HG03060 (cell line): ENCODE results near the gene GCHFR.

Source experiments
- ATAC-seq: cut with Tn5 transposase; IDR thresholded peaks from one replicate; pipeline ENCODE4 v1.9.1; 2021; ENCODE audit warnings: low read depth, moderate number of reproducible peaks; ENCODE audit not compliant: unreplicated experiment

GCHFR gene

GRCh38 chr15:40763801-40764628 lies at the start of gene GCHFR:
GCHFR (plus strand) TSS chr15:40764068; CDS start chr15:40764181, 113 bp downstream.
- ATAC-seq: no peak

DNA sequence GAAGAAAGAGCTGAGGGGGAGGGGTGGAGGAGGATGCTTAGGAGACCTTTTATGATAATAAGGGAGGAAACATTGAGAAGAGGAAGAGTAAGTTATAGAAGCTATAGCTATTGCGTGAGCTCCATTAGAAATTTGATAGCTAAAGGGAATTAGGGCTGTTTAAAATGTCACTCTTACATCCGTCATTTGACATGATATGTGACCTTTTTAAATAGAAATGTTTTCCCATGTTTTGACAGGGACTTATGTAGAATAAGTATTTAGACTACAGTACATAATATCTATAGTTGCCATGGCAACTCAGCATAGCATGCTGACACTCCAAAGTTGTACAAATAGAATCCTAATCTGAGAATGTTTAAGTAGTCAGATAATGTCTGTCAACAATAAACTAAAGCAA lies 49.7 kb upstream of the GCHFR start:
- ATAC-seq: no peak

DNA sequence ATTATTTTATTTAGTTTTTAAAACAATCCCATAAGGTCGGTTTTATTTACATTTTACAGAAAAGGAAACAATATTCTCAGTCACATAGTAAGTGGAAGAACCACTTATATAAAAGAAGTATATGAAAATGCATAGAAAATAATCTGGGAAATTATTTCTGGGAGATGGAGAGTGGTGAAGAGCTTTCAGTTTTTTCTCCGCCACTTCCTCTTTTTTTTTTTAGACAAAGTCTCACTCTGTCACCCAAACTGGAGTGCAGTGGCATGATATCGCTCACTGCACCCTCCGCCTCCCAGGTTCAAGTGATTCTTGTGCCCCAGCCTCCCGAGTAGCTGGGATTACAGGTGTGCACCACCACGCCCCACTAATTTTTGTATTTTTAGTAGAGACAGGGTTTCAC lies 47.7 kb upstream of the GCHFR start:
- ATAC-seq: no peak

GRCh38 chr15:40721701-40722100 lies 42.2 kb upstream of the GCHFR start:
- no peak for ATAC-seq

DNA sequence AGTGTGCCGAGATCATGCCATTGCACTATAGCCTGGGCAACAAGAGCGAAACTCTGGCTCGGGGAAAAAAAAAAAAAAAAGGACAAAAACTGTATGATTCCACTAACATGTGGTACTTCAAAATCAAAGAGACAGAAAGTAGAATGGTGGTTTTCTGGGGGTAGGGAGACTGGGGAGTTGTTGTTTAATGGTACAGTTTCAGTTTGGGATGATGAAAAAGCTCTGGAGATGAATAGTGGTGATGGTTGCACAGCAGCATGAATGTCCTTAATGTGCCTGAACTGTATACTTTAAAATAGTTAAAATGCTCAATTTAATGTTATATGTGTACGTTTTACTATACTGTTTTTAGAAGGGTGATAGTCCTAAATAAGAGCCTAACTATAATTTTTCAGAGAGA lies 41.5 kb upstream of the GCHFR start:
- ATAC-seq: no peak

- ATAC-seq: no peak
Measured at GRCh38 chr15:40722934-40723333, 40.9 kb upstream of the GCHFR start.

DNA sequence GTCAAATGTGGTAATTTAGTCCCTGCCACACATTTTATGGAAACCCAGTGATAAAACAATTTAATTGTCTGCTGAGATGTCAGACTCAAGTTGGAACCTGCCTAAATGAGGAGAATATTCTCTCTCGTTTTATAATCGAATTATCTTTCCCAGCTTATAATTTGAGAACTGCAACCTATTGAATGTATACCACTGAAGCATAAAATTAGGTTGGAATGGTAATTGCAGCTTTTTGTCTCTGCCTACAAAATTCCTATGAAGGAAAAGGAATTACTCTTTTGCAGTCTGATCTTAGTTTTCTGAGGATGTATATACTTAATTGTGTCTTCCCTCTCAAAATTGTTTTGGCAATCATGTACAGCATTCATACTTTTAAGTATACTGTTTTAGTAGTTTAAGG lies 39.9 kb upstream of the GCHFR start:
- ATAC-seq: no peak

DNA sequence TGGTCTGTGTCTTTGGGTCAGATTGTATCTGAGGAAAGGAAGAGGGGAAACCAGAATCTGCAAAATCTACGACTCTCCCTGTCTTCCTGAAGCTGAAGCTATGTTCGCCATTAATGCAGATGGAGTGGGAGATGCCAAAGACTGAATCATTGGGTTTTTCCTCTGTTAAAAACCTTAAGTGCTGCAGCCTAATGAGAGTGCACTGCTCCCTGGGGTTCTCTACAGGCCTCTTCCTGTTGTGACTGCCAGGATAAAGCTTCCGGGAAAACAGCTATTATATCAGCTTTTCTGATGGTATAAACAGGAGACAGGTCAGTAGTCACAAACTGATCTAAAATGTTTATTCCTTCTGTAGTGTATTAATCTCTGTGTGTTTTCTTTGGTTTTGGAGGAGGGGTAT lies 32.8 kb upstream of the GCHFR start:
- ATAC-seq: no peak

- no peak for ATAC-seq
Measured at GRCh38 chr15:40736575-40736974, 27.3 kb upstream of the GCHFR start.

DNA sequence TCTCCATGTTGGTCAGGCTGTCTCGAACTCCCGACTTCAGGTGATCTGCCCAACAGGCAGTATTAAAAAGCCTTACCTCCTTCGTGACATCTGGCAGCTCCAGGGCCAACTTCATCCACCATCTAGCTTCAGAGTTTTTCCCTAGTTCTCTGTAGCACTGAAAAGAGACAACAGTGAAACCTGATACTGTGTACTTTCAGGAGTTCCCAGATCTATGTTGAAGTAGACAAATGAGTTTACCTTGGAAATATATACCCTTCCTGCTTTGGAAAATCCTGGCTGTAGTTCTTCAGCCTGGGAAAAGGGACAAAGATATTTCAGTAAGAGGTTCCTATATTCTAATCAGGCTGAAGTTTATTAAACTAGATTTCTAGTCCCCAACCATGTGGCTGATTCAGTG lies 26.8 kb upstream of the GCHFR start:
- no peak for ATAC-seq

GRCh38 chr15:40739047-40739446 lies 24.8 kb upstream of the GCHFR start:
- no peak for ATAC-seq

DNA sequence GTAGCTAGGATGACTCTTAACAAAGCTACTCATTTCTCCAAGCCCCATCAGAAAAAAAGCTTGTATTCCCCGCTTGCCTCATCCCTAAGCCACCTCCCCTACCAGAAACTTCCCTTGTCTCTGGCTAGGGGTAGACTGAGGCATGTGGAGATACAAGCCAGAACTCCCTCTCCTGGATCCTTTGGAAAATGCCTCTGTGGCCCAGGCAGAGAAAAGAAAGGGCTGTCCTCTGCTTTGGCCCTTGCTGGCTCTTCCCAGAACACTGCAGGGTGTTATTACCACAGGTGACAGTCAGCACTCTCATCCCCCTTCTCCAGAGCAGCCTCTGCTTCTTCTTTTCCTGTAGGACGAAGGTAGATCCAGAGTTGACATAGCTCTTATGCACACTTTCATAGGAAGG lies 24.0 kb upstream of the GCHFR start:
- ATAC-seq: no peak

GRCh38 chr15:40743485-40743901 lies 20.4 kb upstream of the GCHFR start:
- no peak for ATAC-seq

- no peak for ATAC-seq
Measured at GRCh38 chr15:40743921-40744814, 19.7 kb upstream of the GCHFR start.

DNA sequence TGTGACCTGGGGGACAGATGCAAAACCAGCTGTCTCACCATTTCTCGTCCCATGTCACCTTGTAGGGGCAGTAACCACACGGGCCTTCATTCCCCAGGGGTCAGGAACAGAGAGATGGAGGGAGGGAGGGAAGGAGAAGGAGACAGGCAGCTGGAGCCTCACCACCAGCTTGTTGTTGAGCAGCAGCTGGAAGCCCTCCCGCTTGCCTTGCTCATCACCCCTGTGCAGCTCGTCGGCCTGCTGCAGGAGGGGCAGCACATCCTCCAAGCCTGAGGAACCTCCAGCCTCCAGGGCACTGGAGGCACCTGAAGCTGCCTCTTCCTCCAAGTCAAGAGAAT lies 19.1 kb upstream of the GCHFR start:
- ATAC-seq: no peak

GRCh38 chr15:40746916-40747418 lies 16.9 kb upstream of the GCHFR start:
- no peak for ATAC-seq

GRCh38 chr15:40747685-40748631 lies 15.9 kb upstream of the GCHFR start:
- no peak for ATAC-seq

DNA sequence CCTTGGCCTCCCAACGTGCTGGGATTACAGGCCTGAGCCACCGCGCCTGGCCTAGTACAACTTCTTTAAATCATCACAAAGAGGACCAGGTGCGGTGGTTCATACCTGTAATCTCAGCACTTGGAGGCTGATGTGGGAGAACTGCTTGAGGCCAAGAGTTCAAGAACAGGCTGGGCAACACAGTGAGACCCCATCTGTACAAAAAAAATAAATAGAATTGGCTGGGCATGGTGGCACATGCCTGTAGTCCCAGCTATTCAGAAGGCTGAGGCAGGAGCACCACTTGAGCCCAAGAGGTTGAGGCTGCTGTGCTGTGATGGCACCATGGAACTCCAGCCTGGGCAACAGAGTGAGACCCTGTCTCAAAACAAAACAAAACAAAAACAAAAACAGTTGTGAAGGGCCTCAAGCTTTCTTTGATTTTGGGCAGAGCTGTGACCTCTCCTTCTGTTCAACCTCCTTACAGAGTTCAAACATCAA lies 14.7 kb upstream of the GCHFR start:
- no peak for ATAC-seq

GRCh38 chr15:40750885-40751284 lies 13.0 kb upstream of the GCHFR start:
- no peak for ATAC-seq

DNA sequence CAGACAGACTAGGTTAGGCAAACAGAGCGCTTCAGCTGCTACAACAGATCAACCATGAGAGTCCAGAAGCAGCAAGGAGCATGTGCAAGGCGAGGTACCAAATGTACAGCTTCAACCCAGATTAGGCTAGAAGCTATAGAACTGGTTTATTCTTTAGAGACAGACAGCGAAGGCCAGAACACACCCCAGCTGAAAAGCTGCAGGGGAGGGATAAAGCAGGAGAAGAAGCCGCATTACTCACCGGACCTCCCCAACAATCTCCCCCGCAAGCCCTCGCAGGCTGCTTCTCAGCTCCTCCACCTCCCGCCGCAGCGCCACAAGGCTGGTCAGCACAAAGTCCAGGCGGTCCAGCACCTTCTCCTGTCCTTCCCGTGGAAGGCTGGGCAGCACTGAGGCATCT lies 12.1 kb upstream of the GCHFR start:
- no peak for ATAC-seq
